GM20431 (cell line): ENCODE measurements around the gene TELO2.
"Not testable (repeated sequence)": the region's sequence is repeated elsewhere in the genome, so short reads cannot be mapped to it uniquely, and the experiment has no call there.

ENCODE experiments used
- in situ Hi-C: fragments of 300-500 bp; cut with MseI, MboI; formaldehyde crosslinking; loops from one replicate; pipeline ENCODE4 v1.15.0; 2020; ENCODE audit warnings: low sequenced_read_pairs; ENCODE audit not compliant: unreplicated experiment

The TELO2 gene

DNA sequence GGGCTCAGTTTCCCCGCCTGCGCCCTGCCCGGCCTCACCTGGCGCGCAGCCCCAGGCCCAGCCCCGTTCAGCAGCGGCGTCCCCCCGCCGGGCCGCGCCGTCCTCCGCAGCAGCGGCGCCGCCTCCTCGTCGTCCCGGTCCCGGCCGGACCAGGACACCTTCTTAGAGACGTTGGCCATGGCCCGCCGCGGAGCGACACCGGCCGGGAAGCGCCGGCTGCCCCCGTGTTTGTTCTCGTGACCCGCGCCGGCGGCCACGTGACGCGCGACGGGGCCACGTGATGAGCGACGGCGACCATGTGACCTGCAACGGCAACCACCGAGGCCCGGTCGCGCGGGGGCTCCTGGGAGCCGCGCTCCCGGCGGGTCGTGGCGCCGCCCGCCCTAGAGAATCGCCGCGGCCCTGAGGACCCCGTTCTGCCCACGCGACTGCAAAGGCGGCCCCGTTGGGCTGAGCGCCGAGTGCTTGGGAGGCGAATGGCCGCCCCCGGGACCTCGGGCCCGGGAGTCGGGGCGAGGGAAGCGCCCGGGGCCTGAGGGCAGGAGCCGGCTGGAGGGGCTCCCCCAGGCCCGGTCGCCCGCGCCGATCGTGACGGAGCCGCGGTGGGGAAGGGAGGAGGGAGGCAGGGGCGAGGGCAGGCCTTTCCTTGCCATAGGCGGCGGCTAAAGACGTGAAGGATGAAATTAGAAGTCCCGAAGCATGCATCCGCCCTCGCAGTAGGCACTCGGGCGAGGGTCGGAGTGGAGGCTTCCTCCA lies 18.2 kb upstream of the TELO2 start, which contains the start of gene CLCN7:
TSS of gene CLCN7 (minus strand) at position 233 of the 756 bp plus-strand sequence. CDS start at position 179, 54 bp downstream.
- in situ Hi-C loops, result no loop called here

DNA sequence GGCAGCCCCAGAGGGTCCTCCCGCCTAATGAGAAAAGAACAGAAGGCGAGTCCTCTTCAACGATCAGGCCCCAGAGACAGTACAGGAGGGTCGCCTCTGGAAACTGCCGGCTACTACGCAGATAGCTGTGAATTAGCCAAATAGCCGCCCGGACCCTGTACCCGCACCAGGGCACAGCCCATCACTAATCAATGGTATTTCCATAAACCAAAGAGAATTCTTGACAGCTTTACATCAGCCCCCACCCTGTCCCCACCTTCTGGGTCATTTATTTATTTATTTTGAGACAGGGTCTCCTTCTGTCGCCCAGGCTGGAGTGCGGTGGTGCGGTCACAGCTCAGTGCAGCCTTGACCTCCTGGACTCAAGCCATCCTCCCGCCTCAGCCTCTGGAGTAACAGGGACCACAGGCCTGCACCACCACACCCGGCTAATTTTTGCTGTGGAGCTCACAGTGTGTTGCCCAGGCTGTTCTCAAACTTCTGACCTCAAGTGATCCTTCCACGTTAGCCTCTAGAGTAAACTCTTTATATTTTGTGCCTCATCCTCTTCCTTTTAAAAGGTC lies 17.5 kb upstream of the TELO2 start:
- in situ Hi-C loops, result no loop called here

DNA sequence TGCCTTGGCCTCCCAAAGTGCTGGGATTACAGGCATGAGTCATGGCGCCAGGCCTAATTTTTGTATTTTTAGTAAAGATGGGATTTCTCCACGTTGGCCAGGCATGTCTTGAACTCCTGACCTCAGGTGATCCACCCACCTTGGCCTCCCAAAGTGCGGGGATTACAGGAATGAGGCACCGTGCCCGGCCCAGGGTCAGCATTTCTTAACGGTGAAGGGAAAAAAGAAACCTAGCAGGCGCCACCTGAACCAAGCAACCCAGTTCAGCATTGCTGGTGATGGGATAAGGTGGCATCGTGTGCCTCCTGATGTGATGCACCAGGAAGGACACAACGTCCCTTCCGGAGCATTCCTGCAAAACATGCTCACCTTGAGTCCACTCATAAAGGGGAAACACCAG lies 16.1 kb upstream of the TELO2 start:
- in situ Hi-C loops, result no loop called here

DNA sequence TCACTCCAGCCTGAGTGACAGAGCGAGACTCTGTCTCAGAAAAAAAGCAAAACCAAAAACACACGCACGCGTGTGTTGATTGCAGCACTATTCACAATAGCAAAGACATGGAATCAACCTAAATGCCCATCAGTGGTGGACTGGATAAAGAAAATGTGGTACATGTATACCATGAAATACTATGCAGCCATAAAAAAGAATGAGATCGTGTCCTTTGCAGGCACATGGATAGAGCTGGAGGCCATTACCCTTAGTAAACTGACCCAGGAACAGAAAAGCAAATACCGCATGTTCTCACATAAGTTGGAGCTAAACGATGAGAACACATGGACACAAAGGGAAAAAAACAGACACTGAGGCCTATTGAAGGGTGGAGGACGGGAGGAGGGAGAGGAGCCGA lies 14.2 kb upstream of the TELO2 start:
- in situ Hi-C loops, result not testable (repeated sequence)

DNA sequence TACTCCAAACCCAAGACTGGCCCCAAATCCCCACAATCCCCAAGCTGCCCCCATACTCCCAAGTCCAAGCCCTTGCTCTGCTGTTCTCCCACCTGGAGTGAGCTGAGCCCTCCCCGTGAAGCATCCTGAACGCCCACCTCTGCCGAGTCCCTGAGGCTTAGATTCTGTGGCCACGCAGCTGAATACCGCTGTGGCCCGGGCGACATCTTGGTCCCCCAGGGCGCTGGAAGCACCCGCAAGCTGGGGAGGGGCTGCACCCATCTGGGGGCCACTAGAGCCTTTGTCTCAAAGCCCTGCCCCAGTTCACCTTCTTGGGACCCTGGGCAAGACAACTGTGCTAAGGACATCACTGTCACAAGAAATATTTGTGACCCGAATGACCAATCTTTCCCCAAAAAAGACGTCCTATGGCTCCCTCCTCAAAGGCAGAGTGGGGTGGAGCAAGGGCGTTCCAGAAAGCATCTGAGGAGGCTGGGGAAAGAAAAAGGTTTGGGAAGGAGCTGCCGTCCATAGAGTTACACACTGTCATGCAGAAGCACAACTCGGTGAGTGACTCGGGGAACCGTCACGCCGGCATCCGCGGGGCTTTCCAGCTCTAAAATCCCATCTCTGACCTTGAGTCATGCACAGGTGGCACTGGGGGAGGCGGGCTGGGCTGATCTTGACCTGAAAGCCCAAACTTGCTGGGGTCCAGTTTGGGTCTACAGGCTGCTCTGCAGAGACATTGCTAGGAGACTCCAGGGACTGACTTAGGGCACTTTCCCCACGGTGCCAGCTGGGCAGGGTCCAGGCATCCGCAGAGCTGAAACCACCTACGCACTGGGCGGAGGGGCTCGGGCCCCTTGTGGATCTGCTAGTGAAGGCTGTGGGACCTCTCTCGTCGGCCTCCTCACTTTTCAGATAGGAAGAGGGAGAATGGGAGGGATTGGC lies 11.0 kb upstream of the TELO2 start:
- in situ Hi-C loops, result no loop called here

DNA sequence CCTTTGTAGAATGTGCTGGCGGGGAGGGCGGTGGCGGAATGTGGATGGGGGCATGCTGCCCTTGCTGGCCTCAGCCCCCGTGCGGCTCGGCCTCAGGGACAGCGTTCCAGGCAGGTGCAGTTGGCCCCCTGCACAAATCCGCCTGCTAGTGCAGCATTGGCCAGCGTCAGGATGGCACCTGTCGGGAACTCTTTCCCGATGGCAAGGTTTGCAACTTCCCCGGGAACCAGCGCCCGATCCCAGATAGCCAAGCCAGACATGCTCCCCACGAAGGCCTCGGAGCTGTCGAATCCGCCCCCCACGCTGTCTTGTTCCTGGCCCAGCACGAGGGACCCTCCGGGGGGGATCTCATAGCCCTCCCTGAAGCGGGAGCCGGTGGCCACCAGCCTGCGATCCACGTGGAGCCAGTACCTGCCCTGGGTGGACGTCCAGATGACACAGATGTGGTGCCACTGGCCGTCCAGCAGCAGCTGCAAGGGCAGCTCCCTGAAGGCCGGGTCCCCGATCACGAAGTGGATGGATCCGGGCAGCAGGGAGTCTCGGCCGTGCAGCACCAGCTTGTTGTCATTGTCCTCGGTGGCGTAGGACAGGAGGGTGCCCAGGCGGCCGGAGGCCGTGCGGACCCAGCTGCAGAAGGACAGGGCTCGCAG lies 7.2 kb upstream of the TELO2 start:
- in situ Hi-C loops, result no loop called here

DNA sequence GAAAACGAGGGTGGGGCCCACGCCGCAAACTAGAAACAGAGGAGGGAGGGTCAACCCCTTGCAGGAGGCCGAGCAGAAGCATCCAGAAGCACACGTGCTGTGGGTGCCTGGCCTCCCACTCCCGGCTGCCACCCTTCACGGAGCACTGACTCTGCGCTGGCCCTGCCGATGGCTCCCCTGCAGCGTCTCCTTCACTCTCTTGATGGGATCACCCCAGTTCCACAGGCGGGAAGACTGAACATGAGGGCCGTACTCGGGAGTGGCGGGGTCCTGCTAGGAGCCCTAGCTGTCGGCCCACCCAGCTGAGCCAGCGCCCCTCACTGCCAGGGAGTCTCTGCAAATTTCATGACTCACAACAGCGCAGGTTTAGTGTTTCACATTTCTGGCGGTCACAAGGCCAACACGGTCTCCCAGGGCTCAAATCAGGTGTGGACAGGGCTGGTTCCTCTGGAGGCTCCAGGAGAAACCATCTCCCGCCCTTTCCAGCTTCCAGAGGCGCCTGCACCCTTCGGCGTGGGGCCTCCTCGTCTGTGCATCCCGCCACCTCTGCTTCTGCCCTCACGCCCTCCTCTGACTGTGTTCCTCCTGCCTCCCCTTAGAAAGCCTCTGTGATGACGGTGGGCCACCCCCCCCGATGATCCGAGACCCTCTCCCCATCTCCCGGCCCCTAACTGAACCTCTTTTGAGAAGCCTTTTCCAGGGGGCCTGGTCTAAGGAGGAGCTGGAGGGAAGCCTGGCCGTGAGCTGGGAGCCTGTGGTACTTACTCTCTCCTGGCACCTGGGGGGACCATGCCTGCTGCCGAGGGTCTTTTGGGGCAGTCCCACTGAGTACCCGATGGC lies 6.4 kb upstream of the TELO2 start:
- in situ Hi-C loops, result no loop called here

DNA sequence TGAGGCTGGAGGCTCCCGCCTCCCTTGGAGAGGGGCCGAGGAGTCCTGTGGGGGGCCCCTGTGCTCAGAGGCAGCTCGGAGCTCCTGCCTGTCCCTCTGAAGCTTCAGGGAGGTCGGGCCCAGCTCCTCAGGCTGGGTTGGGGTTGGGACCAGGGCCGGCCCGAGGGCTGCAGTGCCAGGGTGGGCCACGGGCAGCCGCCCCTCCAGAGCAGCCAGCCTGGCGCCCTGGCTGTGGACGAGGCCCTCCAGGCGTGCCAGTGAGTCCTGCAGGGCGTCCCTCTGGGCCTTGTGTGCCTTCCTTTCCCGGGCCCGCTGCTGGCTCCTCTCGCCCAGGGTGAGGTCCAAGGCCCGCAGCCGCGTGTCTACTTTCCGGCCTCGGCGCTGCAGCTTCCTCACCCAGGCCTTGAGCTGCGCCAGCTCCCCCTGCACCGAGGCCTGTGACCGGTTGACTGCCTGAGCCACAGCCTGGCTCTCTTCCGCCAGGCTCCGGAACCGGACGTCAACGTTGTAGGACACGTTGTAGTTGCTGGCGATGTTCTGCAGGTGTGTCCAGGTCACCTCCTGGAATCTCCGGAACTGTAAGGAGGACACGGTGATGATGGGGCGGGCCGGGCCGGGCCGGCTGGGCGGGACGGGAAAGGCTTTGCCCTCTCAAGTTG lies 5.6 kb upstream of the TELO2 start:
- in situ Hi-C loops, result no loop called here

DNA sequence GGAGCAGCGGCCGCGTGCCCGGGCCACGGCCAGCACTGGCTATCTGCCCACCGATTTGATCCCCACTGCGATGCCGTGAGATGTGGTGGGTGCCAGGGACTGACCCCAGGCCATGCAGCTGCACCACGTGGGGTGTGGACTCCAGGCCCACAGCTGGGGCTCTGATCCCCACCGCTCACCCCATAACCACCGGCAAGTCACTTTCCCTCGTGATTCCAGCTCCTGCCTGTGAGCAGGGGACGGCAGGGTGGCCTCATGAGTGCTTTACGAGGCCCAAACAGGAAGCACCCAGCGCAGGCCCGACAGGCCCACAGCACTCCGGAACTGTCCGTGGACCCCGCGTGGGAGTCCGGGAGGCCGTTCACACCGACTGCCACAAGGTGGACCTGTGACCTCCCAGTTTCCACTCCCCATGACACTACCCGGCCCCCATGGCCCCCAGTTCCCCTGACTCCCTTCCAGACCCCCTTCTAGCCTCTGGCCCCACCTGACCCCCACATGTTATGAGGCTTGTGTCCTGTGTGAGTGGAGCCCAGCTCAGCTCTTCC lies 5.0 kb upstream of the TELO2 start:
- in situ Hi-C loops, result no loop called here

DNA sequence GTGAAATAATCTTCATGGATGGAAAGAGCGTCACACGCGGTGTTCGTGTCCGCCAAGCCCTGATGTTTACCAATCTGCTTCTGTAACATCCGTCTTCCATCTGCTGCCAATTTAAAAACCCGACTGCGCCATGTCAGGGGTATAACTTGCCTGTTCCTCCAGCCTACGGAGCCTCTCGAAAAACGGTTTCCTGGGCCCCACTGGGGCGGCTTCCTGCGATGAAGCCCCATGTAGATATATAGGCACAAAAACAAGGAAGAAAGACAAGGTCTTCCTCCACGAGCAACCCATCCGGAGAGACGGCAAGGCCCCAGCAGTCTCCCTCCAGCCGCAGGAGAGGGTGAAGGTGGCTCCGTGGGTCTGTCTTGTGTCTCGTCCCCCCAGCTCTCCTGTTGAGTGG lies 4.5 kb upstream of the TELO2 start, which contains the start of gene PTX4:
TSS of gene PTX4 (minus strand) at position 326 of the 400 bp plus-strand sequence. CDS start at position 291, 35 bp downstream.
- in situ Hi-C loops, result no loop called here

DNA sequence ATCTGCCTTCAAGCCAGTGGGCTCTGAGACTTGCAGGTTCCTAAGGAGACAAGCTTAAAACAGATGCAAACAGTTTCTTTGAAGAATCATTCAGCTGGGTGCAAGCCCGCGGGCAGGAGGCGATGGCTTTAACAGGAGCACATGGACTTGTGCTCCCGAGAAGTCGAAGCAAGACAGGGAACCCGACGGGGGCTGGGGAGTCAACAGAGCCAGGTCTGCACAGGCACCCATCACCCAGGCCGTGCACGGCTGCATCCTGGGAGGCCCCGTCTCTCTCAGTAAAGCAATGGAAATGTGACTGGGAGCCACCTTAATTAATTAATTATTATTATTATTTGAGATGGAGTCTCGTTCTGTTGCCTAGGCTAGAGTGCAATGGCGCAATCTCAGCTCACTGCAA lies 4.1 kb upstream of the TELO2 start:
- in situ Hi-C loops, result no loop called here

DNA sequence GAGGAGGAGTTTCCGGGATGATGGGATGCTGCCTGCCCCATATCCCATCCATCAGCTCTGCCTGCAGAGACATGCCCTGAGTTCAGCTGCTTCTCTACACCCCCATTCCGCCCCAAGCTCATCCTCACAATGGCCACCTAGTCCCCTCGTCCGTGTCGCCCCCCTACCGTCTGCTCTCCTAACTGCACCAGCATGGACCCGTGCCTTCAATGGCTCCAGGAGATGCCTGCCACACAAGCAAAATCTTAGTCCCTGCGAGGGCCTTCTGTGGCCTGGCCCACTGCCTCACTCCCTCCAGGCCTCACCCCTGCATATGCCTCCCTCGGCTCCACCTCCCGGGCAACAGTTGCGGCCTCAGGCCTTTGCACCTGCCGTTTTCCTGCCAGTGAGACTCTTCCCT lies 1.8 kb upstream of the TELO2 start:
- in situ Hi-C loops, result no loop called here

DNA sequence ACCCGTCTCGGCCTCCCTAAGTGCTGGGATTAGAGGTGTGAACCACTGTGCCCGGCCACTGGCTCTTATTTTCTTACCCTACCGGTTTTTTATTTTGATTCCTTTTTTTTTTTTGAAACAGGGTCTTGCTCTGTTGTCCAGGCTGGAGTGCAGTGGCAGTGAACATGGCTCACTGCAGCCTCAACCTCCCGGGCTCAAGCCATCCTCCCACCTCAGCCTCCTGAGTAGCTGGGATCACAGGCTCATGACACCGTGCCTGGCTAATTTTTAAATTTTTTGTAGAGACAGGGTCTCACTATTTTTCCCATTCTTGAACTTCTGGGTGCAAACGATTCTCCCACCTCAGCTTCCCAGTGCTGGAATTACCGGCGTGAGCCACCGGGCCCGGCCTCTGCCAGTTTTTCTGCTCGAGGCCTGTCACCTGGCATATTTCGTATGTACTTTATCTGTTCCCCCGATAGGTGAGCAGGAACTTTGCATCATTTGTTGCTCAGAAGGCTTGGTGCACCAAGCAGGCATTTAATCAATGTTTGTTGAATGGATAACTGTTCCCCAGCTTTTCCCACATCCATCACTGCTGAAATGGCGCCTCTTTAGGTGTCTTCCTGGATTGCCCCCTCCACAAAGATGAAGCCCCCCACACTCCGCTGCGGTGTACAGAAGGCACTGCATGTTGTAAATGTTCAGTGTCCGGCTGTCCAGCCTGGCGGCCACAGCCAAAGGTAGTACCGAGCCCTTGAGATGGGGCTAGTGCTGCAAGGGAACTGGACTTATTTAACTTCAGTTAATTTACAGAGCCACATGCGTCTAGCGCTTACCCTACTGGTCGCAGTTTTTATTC lies 858 bp upstream of the TELO2 start:
- in situ Hi-C loops, result no loop called here

DNA sequence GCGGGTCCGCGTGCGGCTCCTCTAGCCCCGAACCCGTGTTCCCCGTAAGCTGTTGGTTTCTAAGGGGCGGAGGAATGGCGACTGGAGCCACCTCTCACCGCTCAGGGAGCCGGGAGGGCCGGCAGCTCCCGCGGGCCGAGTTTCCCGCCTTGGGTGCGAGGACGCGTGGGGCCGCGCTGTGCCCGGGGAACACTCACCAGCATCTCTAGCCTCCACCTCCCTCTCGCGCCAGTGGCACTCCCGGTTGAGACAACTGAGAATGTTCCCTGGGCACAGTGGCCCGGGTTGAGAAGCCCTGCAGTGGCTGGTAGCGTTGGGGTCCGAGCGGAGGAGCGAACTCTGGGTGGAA lies 560 bp downstream of the TELO2 start:
- in situ Hi-C loops, result no loop called here

DNA sequence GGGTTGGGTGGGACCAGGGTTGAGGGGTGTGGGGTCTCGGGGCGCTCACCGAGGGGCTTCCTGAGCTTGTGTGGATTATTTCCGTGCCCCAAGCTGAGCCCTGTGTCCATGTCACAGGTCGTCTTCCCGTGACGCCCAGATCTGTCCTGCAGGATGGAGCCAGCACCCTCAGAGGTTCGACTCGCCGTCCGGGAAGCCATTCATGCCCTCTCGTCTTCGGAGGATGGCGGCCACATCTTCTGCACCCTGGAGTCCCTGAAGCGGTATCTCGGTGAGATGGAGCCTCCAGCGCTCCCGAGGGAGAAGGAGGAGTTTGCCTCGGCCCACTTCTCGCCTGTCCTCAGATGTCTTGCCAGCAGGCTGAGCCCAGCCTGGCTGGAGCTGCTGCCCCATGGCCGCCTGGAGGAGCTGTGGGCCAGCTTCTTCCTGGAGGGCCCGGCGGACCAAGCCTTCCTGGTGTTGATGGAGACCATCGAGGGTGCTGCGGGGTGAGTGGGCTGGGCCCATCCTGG lies 1.0 kb downstream of the TELO2 start:
- in situ Hi-C loops, result no loop called here

DNA sequence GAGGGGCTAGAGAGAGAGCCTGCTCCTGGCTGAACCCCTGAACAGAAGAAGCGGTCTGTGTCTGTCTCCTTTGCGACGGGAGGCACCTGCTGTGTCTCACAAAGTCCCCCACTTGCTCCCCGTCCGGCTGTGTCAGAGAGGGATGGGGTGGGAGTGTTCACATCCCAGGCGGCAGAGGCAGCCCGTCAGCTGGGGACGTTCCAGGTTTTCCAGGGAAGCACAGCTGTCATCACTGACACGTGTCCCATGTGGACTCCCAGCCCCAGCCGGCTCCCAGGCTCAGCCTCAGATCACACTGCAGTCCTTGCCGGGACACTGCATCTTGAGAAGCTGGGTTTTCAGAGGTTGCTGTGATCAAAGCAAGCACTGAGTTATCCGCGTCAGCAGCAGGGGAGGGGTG lies 1.6 kb downstream of the TELO2 start:
- in situ Hi-C loops, result no loop called here

DNA sequence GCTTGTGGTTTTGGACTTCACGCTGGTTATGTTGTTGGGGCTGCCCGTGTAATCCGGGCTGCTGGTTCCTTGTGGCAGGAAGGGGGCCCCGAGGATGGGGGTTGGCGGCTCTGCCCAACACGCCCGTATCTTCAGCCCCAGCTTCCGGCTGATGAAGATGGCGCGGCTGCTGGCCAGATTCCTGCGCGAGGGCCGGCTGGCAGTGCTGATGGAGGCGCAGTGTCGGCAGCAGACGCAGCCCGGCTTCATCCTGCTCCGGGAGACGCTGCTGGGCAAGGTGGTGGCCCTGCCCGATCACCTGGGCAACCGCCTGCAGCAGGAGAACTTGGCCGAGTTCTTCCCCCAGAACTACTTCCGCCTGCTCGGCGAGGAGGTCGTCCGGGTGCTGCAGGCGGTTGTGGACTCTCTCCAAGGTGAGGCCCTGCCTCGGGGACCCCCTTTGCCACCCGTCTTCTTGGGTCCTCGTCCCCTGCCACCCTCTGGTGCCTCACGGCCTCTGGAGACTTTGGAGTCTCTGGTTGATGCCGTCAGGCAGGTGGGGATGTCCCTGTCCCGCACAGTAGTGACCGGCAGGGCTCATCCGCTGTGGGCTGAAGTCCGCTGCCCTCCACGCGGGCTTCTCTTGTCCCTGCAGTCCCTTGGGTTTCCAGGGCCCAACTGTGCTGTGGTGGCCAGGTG lies 2.2 kb downstream of the TELO2 start:
- in situ Hi-C loops, result no loop called here
